Transverse colon (tissue), 3 donors: Measurements from ENCODE around the gene BMP4.

ENCODE experiments used
- CTCF ChIP-seq, 5 experiments: fragments of 200-600 bp in 3 of 5; fragments of 450-650 bp in 2 of 5; sonication (generic) in 3 of 5; IDR thresholded peaks; 1 replicate in 2 of 5; 2 replicates in 3 of 5; pipeline ENCODE4 v1.5.1; 2016 to 2017; ENCODE audit warnings: antibody characterized with exemption in 5 of 5, inconsistent platforms in 3 of 5, mild to moderate bottlenecking in 2 of 5, moderate library complexity in 1 of 5
- POLR2A ChIP-seq: fragments of 450-650 bp; IDR thresholded peaks from one replicate; pipeline ENCODE4 v1.6.1; 2016; ENCODE audit warnings: antibody characterized with exemption, mild to moderate bottlenecking, moderate library complexity

GRCh38 chr14:53902307-53902706 is 54.3 kb downstream of the BMP4 start:
- TF ChIP-seq CTCF (IDR thresholded peaks at IDR 0.05) (no peak), POLR2A (no peak)
